SK-N-SH (cell line): ENCODE measurements around the gene RTN4RL2. TPM values are rescaled to one million over a fixed set of nuclear protein-coding genes. Genes with fewer than 3 reads are reported as not detected.

Experiments used
- CTCF ChIA-PET: fragments of 300-600, 350-600 bp; formaldehyde crosslinking; extraction: SDS; loops from one replicate; lab custom pipeline; 2021; lab: Yijun Ruan, JAX
- POLR2A ChIA-PET: fragments of 350-600 bp; sonication (Branson Sonifier 250); formaldehyde crosslinking; extraction: SDS; loops from one replicate; lab custom pipeline; 2020; ENCODE audit warnings: antibody characterized with exemption, inconsistent platforms; lab: Yijun Ruan, JAX
- DNase-seq: peaks from one replicate; pipeline ENCODE4 v3.0.0; 2012
- H2AFZ ChIP-seq: fragments of 200-600 bp; sonication (generic); 2 replicates; pipeline ENCODE4 v1.8.1; 2016; ENCODE audit warnings: antibody characterized with exemption, mild to moderate bottlenecking, low read depth
- H3F3A ChIP-seq: fragments of 200-600 bp; sonication (generic); replicated peaks from 2 replicates; pipeline ENCODE3; 2016; ENCODE audit warnings: antibody characterized with exemption, mild to moderate bottlenecking; ENCODE audit not compliant: insufficient read depth
- H3K27ac ChIP-seq, 2 experiments: fragments of 200-500 bp in 1 of 2; fragments of 200-600 bp in 1 of 2; sonication (Bioruptor generic) in 1 of 2; sonication (generic), shearing (Covaris generic) in 1 of 2; 2 replicates each; pipeline versions ENCODE4 v1.5.1 to v1.6.1; 2014 to 2016; ENCODE audit warnings: low read depth in 2 of 2, inconsistent platforms in 1 of 2, low read length in 1 of 2, mild to moderate bottlenecking in 1 of 2, mixed read lengths in 1 of 2
- H3K27me3 ChIP-seq: fragments of 200-600 bp; sonication (generic), shearing (Covaris generic); 2 replicates; pipeline ENCODE4 v1.6.1; 2016; ENCODE audit warnings: mixed run types; ENCODE audit not compliant: insufficient read depth
- H3K36me3 ChIP-seq, 2 experiments: fragments of 200-500 bp in 1 of 2; fragments of 200-600 bp in 1 of 2; sonication (Bioruptor generic) in 1 of 2; sonication (generic) in 1 of 2; replicated peaks in 1 of 2; 2 replicates each; pipeline versions ENCODE3 to v1.5.1; 2014 to 2016; ENCODE audit warnings: low read length in 1 of 2, mild to moderate bottlenecking in 1 of 2; ENCODE audit not compliant: insufficient read depth in 2 of 2, control insufficient read depth in 1 of 2
- H3K4me1 ChIP-seq, 2 experiments: fragments of 200-500 bp in 1 of 2; fragments of 200-600 bp in 1 of 2; sonication (Bioruptor generic) in 1 of 2; sonication (generic), shearing (Covaris generic) in 1 of 2; 2 replicates each; pipeline versions ENCODE4 v1.5.1 to v1.6.1; 2014 to 2016; ENCODE audit warnings: low read depth in 1 of 2, low read length in 1 of 2, mixed run types in 1 of 2; ENCODE audit not compliant: insufficient read depth in 2 of 2, control insufficient read depth in 1 of 2
- H3K4me2 ChIP-seq: fragments of 200-600 bp; sonication (generic), shearing (Covaris generic); 2 replicates; pipeline ENCODE4 v1.6.1; 2017; ENCODE audit warnings: mixed run types
- H3K4me3 ChIP-seq, 2 experiments: fragments of 200-500 bp in 1 of 2; fragments of 200-600 bp in 1 of 2; sonication (Bioruptor generic) in 1 of 2; sonication (generic), shearing (Covaris generic) in 1 of 2; 2 replicates each; pipeline versions ENCODE4 v1.5.1 to v1.8.1; 2014 to 2016; ENCODE audit warnings: low read depth in 2 of 2, inconsistent platforms in 1 of 2, low read length in 1 of 2, mild to moderate bottlenecking in 1 of 2, mixed read lengths in 1 of 2, moderate library complexity in 1 of 2
- H3K79me2 ChIP-seq: fragments of 200-600 bp; sonication (generic); 2 replicates; pipeline ENCODE4 v1.8.1; 2017; ENCODE audit warnings: mild to moderate bottlenecking; ENCODE audit not compliant: insufficient read depth
- H3K9ac ChIP-seq: fragments of 200-600 bp; sonication (generic); 2 replicates; pipeline ENCODE4 v1.6.1; 2017; ENCODE audit warnings: mixed run types
- H3K9me2 ChIP-seq: fragments of 200-600 bp; sonication (generic); 2 replicates; pipeline ENCODE4 v1.6.1; 2017; ENCODE audit warnings: mixed run types
- H3K9me3 ChIP-seq: fragments of 200-600 bp; sonication (generic); 2 replicates; pipeline ENCODE4 v1.6.1; 2017; ENCODE audit warnings: mixed run types, mild to moderate bottlenecking, moderate library complexity
- H4K20me1 ChIP-seq: fragments of 200-600 bp; sonication (generic); 2 replicates; pipeline ENCODE4 v1.6.1; 2017; ENCODE audit warnings: mild to moderate bottlenecking, mixed run types; ENCODE audit not compliant: insufficient read depth
- ELF1 ChIP-seq: IDR thresholded peaks from 2 replicates; pipeline ENCODE4 v1.4.0; 2012
- EZH2phosphoT487 ChIP-seq: fragments of 200-600 bp; sonication (generic); IDR thresholded peaks from 2 replicates; pipeline ENCODE4 v1.6.1; 2017; ENCODE audit warnings: low read depth, mixed run types, mild to moderate bottlenecking, antibody characterized with exemption, moderate library complexity, borderline replicate concordance
- FOXJ3 ChIP-seq: sonication (generic); formaldehyde crosslinking; IDR thresholded peaks from 2 replicates; pipeline ENCODE4 v1.5.1; 2020; ENCODE audit warnings: mild to moderate bottlenecking, missing genetic modification reagents
- FOXM1 ChIP-seq: IDR thresholded peaks from 2 replicates; pipeline ENCODE4 v1.4.0; 2012; ENCODE audit warnings: low read depth, mild to moderate bottlenecking
- GABPA ChIP-seq: IDR thresholded peaks from 2 replicates; pipeline ENCODE4 v1.4.0; 2012; ENCODE audit warnings: low read depth, mild to moderate bottlenecking
- MAX ChIP-seq: IDR thresholded peaks from 2 replicates; pipeline ENCODE4 v1.4.0; 2012; ENCODE audit warnings: low read depth
- MEF2A ChIP-seq: IDR thresholded peaks from 2 replicates; pipeline ENCODE4 v1.4.0; 2012; ENCODE audit warnings: low read depth, borderline replicate concordance
- MXI1 ChIP-seq: IDR thresholded peaks from 2 replicates; pipeline ENCODE4 v1.6.1; 2012; ENCODE audit warnings: mild to moderate bottlenecking, low read depth, low read length, improper control_type of control experiment
- NRF1 ChIP-seq: IDR thresholded peaks from 2 replicates; pipeline ENCODE4 v1.6.1; 2012; ENCODE audit warnings: low read depth, mild to moderate bottlenecking, low read length
- POLR2AphosphoS5 ChIP-seq: IDR thresholded peaks from 2 replicates; pipeline ENCODE4 v1.6.1; 2012; ENCODE audit warnings: low read depth, low read length
- RAD21 ChIP-seq: IDR thresholded peaks from 2 replicates; pipeline ENCODE4 v1.6.1; 2012; ENCODE audit warnings: mild to moderate bottlenecking, low read length
- REST ChIP-seq: IDR thresholded peaks from 2 replicates; pipeline ENCODE4 v1.6.1; 2012; ENCODE audit warnings: mild to moderate bottlenecking, low read depth, low read length, moderate library complexity
- RFX5 ChIP-seq: IDR thresholded peaks from 2 replicates; pipeline ENCODE4 v1.6.1; 2012; ENCODE audit warnings: mild to moderate bottlenecking, improper control_type of control experiment, low read length
- RXRA ChIP-seq: IDR thresholded peaks from 2 replicates; pipeline ENCODE4 v1.4.0; 2012; ENCODE audit warnings: low read depth, mild to moderate bottlenecking, borderline replicate concordance
- SMC3 ChIP-seq: IDR thresholded peaks from 2 replicates; pipeline ENCODE4 v1.6.1; 2012; ENCODE audit warnings: low read depth, low read length, improper control_type of control experiment
- TAF1 ChIP-seq: IDR thresholded peaks from 2 replicates; pipeline ENCODE4 v1.6.1; 2012; ENCODE audit warnings: low read depth, mild to moderate bottlenecking, low read length, moderate library complexity, borderline replicate concordance
- TEAD4 ChIP-seq: IDR thresholded peaks from 2 replicates; pipeline ENCODE4 v1.4.0; 2012; ENCODE audit warnings: mild to moderate bottlenecking, borderline replicate concordance; ENCODE audit not compliant: insufficient read depth
- USF2 ChIP-seq: fragments of 150-350 bp; IDR thresholded peaks from 2 replicates; pipeline ENCODE4 v1.6.1; 2017; ENCODE audit warnings: antibody characterized with exemption, low read length, low read depth, borderline replicate concordance
- WGBS: methylation state at CpG from one replicate; pipeline ENCODE4 v1.1.6; 2017; ENCODE audit warnings: low lambda C conversion rate; 5-methylcytosine and 5-hydroxymethylcytosine counted together
- polyA plus RNA-seq, 3 experiments: library from polyadenylated mRNA; depleted of rRNA; stranded (reverse); fragments of >200 nt; gene quantifications; 2 replicates each; pipeline ENCODE4 v1.2.3, GENCODE V29; 2012

Gene RTN4RL2
- polyA plus RNA-seq, 1 of the 3 experiments (the other 2 are of a cell fraction), result 0.30 TPM

DNA sequence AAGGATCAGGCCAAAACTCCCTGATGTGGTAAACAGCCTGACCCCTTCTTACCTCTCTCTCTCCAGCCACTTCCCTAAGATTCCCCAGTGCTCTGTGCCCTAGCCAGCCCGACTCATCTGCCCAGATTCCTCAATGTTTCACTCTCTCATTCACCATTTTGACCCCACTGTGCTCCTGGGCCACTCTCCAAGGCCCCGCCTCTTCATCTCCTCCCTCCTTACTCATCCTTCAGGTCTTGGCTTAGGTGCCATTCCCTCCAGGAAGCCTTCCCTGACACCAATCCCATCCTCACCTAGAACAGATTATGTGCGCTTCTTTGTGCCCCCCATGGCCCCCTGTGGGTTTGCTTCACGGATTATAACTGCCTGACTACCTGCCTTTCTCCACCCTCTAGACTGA lies 46.6 kb upstream of the RTN4RL2 start:
- no peaks in the 10 kb centered on the region for H3K79me2 ChIP-seq
- no peaks in the 10 kb centered on the region for H3K9me3 ChIP-seq
- no peaks in the 10 kb centered on the region for H4K20me1 ChIP-seq
- no peaks in the 10 kb centered on the region for H3K36me3 ChIP-seq
- CTCF ChIA-PET, result no interaction called here
- TF ChIP-seq RXRA, result no peak
- no peak for TF ChIP-seq RAD21
- TF ChIP-seq RFX5, result no peak
- no peak for TF ChIP-seq GABPA
- no peak for TF ChIP-seq ELF1
- TF ChIP-seq REST, result no peak
- TF ChIP-seq TEAD4, result no peak
- TF ChIP-seq TAF1, result no peak
- H2AFZ ChIP-seq, result no peak overlapping the region
- H3K4me3 ChIP-seq, result no peak overlapping the region
- no peak overlapping the region for H3K9ac ChIP-seq
- no peaks in the 10 kb centered on the region for H3K4me1 ChIP-seq
- POLR2A ChIA-PET, result no interaction called here
- no peaks in the 10 kb centered on the region for H3K27me3 ChIP-seq
- no peak overlapping the region for H3K27ac ChIP-seq
- H3K4me2 ChIP-seq, result no peak overlapping the region
- no peak for DNase-seq
- WGBS, result 60% methylated on average over 4 of the region's 4 CpGs
- H3F3A ChIP-seq, result no peaks in the 10 kb centered on the region
- no peaks in the 10 kb centered on the region for H3K9me2 ChIP-seq

- Histone ChIP-seq H3K36me3 (no peaks in the 10 kb centered on the region), H3K27ac (no peak overlapping the region), H3K4me3 (no peak overlapping the region), H3K4me2 (no peak overlapping the region), H3F3A (no peaks in the 10 kb centered on the region), H3K9ac (no peak overlapping the region), H3K4me1 (no peaks in the 10 kb centered on the region), H2AFZ (no peak overlapping the region), H3K9me2 (no peaks in the 10 kb centered on the region), H3K79me2 (no peaks in the 10 kb centered on the region), H3K27me3 (no peaks in the 10 kb centered on the region), H4K20me1 (no peaks in the 10 kb centered on the region), H3K9me3 (no peaks in the 10 kb centered on the region)
- ChIA-PET CTCF (no interaction called here), POLR2A (no interaction called here)
- TF ChIP-seq POLR2AphosphoS5 (no peak), FOXM1 (no peak), FOXJ3 (CRISPR knock-in tag) (no peak), SMC3 (no peak), EZH2phosphoT487 (no peak), USF2 (no peak), MEF2A (no peak), MAX (no peak), MXI1 (no peak), NRF1 (no peak)
- no peak for DNase-seq
- 73% methylated on average over 11 of the region's 11 CpGs for WGBS
Observed at GRCh38 chr11:57414612-57415212, 45.6 kb upstream of the RTN4RL2 start.
